MG63 (cell line): ENCODE results near the gene CTBP1. TPM values are rescaled to one million over a fixed set of nuclear protein-coding genes. Genes with fewer than 3 reads are reported as not detected.
A peak's percentile ranks its signal among the peaks of the same experiment; 100 is the strongest.

Source experiments
- DNase-seq: peaks from one replicate; pipeline ENCODE4 v3.0.0-alpha.2; 2020
- H3K27me3 ChIP-seq: fragments of 250-450 bp; sonication (Bioruptor Pico); 2 replicates; pipeline ENCODE4 v1.5.1; 2020; ENCODE audit warnings: mild to moderate bottlenecking, moderate library complexity
- H3K36me3 ChIP-seq: fragments of 250-450 bp; sonication (Bioruptor Pico); 2 replicates; pipeline ENCODE4 v1.5.1; 2020; ENCODE audit warnings: mild to moderate bottlenecking, moderate library complexity
- H3K4me3 ChIP-seq: fragments of 250-450 bp; sonication (Bioruptor Pico); 2 replicates; pipeline ENCODE4 v1.5.1; 2020; ENCODE audit warnings: mild to moderate bottlenecking, moderate library complexity
- H3K9me3 ChIP-seq: fragments of 250-450 bp; sonication (Bioruptor Pico); 2 replicates; pipeline ENCODE4 v1.5.1; 2020; ENCODE audit warnings: mild to moderate bottlenecking, moderate library complexity
- total RNA-seq: library from RNA; depleted of rRNA; stranded (reverse); fragments of >200 nt; shearing (Covaris generic); gene quantifications from 2 replicates; pipeline ENCODE4 v1.2.3, GENCODE V29; 2014; ENCODE audit warnings: low replicate concordance

The CTBP1 gene
- total RNA-seq, 1 experiment from 2014 or later = 178 TPM

- no peaks in the 10 kb centered on the region for H3K36me3 ChIP-seq
- H3K9me3 ChIP-seq = peaks cover 4% of the 10 kb centered on the region; the same call in 1 of the 2 replicates
- H3K4me3 ChIP-seq = no peak overlapping the region
- H3K27me3 ChIP-seq = no peaks in the 10 kb centered on the region
- DNase-seq = no peak
These were observed 12.4 kb upstream of the CTBP1 start for GRCh38 chr4:1261107-1261928.

GRCh38 chr4:1260418-1261106 lies 11.6 kb upstream of the CTBP1 start:
- no peak overlapping the region for H3K4me3 ChIP-seq
- no peaks in the 10 kb centered on the region for H3K27me3 ChIP-seq
- H3K9me3 ChIP-seq = peaks cover 6% of the 10 kb centered on the region; the same call in 1 of the 2 replicates
- H3K36me3 ChIP-seq = no peaks in the 10 kb centered on the region
- no peak for DNase-seq

DNA sequence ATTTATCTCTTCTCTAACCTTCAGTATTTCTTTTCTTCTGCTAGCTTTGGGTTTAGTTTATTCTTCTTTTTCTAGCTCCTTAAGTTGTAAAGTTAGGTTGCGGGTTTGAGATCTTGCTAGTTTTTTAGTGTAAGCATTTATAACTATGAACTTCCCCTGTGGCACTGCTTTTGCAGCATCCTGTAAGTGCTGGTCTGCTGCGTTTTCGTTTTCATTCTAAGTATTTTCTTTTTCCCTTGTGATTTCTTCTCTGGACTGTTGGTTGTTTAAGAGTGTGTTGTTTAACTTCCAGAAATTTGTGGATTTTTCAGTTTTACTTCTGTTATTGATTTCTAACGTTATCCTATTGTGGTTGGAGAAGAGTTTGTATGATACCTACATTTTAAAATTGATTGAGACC lies 11.0 kb upstream of the CTBP1 start:
- Histone ChIP-seq H3K4me3 (no peak overlapping the region), H3K27me3 (no peaks in the 10 kb centered on the region), H3K36me3 (no peaks in the 10 kb centered on the region), H3K9me3 (peaks cover 7% of the 10 kb centered on the region; the same call in 1 of the 2 replicates)
- DNase-seq = no peak

DNA sequence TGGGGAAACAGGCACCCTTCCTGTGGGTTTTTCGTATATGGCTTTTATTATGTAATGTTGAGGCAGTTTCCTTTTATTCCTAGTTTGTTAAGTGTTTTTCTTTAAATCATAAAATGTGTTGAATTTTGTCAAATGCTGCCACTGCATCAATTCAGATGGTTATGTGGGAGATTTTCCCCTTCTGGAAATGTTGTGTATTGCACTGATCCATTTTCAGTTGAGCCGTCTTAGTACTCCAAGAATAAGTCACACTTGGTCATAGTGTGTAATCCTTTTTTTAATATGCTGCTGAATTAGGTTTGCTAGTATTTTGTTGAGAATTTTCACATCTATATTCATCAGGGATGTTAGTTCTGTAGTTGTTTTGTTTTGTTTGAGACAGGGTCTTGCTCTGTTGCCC lies 9.5 kb upstream of the CTBP1 start:
- H3K4me3 ChIP-seq = no peak overlapping the region

DNA sequence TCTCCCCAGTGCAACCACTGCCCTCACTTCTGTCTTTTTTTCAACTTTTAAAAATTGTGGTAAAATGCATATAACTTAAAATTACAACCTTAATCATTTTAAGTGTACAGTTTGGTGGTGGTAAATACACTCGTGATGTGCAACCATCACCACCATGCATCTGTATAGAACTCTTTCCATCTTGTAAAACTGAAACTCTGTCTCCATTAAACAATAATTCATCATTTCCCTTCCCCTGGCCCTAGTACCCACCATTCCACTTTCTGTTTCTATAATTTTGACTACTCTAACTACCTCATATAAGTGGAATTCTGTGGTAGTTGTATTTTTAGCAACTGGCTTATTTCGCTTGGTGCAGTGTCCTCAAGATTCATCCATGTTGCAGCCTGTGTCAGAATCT lies 6.8 kb upstream of the CTBP1 start:
- Histone ChIP-seq H3K27me3 (no peaks in the 10 kb centered on the region), H3K4me3 (no peak overlapping the region)
- DNase-seq = no peak

More for the DNA sequence above, 9.5 kb upstream of the CTBP1 start:
- Histone ChIP-seq H3K9me3 (peaks cover 12% of the 10 kb centered on the region), H3K27me3 (no peaks in the 10 kb centered on the region), H3K36me3 (no peaks in the 10 kb centered on the region)
- no peak for DNase-seq

DNA sequence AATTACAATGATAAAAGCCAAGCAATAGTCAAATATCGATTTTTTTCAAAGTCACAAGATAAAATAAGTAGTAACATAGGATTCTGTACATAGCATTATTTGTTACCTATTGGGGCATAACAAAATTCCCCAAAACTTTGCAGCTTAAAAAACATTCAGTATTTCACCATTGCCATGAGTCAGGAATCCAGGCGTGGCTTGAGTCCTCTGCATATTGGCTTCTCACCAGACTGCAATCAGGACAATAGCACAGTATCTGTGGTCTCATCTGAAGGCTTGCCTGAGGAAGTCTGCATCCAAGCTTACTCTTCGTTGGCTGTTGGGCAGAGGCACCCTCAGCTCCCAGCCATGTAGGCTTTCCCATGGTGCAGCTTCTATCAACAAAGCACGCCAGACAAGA lies 6.2 kb upstream of the CTBP1 start:
- Histone ChIP-seq H3K36me3 (peaks cover 5% of the 10 kb centered on the region; the same call in 1 of the 2 replicates), H3K9me3 (peaks cover 12% of the 10 kb centered on the region), H3K27me3 (no peaks in the 10 kb centered on the region), H3K4me3 (no peak overlapping the region)
- no peak for DNase-seq

More for the DNA sequence above, 6.8 kb upstream of the CTBP1 start:
- peaks cover 12% of the 10 kb centered on the region for H3K9me3 ChIP-seq
- H3K36me3 ChIP-seq = peaks cover 5% of the 10 kb centered on the region; the same call in 1 of the 2 replicates

- Histone ChIP-seq H3K4me3 (no peak overlapping the region), H3K36me3 (peaks cover 5% of the 10 kb centered on the region; the same call in 1 of the 2 replicates), H3K9me3 (peaks cover 13% of the 10 kb centered on the region), H3K27me3 (no peaks in the 10 kb centered on the region)
- no peak for DNase-seq
These were observed 4.9 kb upstream of the CTBP1 start for GRCh38 chr4:1253831-1254230.

DNA sequence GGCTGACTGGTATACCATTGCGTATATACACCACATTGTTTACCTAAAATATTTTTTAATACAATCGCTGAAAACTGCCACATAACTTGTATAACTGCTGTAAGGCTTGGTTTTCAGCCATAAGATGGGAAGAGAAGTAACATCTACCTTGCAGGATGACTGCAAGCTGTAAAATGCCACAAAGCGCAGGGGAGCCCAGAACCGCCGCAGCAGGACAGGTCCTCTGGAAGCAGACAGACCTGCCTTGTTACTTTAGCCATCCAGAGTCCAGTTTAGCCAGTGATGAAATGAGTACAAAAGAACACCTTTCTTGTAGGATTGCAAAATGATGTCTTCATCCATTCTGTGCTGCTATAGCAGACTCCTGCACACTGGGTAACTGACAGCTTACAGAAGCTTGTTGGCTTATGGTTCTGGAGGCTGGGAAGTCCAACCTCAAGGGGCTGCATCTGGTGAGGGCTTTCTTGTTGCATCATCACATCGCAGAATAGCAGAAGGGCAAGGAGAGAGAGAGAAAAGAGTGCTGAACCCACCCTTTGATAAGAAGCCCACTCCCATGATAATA lies 4.1 kb upstream of the CTBP1 start:
- Histone ChIP-seq H3K27me3 (no peaks in the 10 kb centered on the region), H3K36me3 (peaks cover 5% of the 10 kb centered on the region; the same call in 1 of the 2 replicates), H3K9me3 (peaks cover 13% of the 10 kb centered on the region), H3K4me3 (no peak overlapping the region)
- DNase-seq = no peak

GRCh38 chr4:1251773-1252066 lies 2.8 kb upstream of the CTBP1 start:
- peaks cover 5% of the 10 kb centered on the region; the same call in 1 of the 2 replicates for H3K36me3 ChIP-seq
- no peaks in the 10 kb centered on the region for H3K27me3 ChIP-seq
- H3K9me3 ChIP-seq = peaks cover 10% of the 10 kb centered on the region
- no peak overlapping the region for H3K4me3 ChIP-seq
- DNase-seq = no peak

GRCh38 chr4:1250921-1251772 lies 2.2 kb upstream of the CTBP1 start:
- H3K4me3 ChIP-seq = no peak overlapping the region
- H3K9me3 ChIP-seq = peaks cover 10% of the 10 kb centered on the region
- no peaks in the 10 kb centered on the region for H3K27me3 ChIP-seq
- DNase-seq = no peak
- H3K36me3 ChIP-seq = peaks cover 7% of the 10 kb centered on the region

- H3K9me3 ChIP-seq = peaks cover 7% of the 10 kb centered on the region
- peaks cover 8% of the 10 kb centered on the region for H3K36me3 ChIP-seq
- H3K4me3 ChIP-seq = no peak overlapping the region
- H3K27me3 ChIP-seq = no peaks in the 10 kb centered on the region
- no peak for DNase-seq
These were observed 1.5 kb upstream of the CTBP1 start for GRCh38 chr4:1250527-1250812.

DNA sequence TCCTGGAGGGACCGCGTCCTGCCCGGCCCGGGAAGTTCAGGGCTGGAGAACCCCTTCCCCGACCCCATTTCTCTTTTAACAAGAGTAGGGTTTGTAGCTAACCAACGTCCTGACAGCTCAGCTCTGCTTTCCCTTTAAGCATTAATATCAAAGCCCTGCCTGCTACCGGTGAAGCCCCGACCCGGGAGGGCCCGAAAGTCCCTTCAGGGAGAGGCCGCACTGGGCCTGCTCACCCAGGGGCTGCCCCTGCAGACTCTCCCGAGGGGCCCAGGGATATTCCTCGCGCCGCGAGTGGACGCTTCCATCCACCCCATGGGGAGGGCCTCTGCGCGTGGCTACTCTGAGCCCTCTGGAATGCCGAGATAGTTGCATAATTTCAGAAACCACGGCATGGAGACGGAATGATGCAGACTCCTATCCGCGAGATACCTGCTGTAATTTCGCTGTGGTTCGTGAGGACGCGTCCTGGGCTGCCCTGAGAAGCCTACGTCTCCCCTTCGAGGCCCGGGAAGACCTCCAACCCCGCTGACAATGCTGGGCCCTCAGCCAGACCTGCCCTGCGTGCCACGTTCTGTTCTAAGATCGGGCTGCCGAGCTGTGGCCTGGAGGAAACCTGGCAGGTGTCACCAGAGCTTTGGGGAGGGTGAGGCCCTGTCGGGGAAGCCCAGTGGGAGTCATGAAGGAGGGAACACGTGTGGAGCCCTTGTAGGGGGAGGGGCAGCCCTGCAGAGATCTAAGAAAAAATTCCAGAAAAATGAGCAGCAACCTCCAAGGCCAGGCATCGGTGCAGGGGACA lies 999 bp upstream of the CTBP1 start:
- peaks cover 6% of the 10 kb centered on the region for H3K9me3 ChIP-seq
- peak overlapping the region; percentile 35 for H3K4me3 ChIP-seq
- peaks cover 8% of the 10 kb centered on the region for H3K36me3 ChIP-seq
- H3K27me3 ChIP-seq = no peaks in the 10 kb centered on the region
- no peak for DNase-seq

GRCh38 chr4:1249148-1249730 lies 309 bp upstream of the CTBP1 start:
- Histone ChIP-seq H3K36me3 (peaks cover 8% of the 10 kb centered on the region), H3K9me3 (peaks cover 2% of the 10 kb centered on the region; the same call in 1 of the 2 replicates), H3K4me3 (peak overlapping the region; percentile 35), H3K27me3 (no peaks in the 10 kb centered on the region)
- peak; percentile 83 for DNase-seq

GRCh38 chr4:1247864-1248244 lies 1.1 kb downstream of the CTBP1 start:
- DNase-seq = no peak
- peak overlapping the region; percentile 74 for H3K4me3 ChIP-seq
- H3K27me3 ChIP-seq = no peaks in the 10 kb centered on the region
- H3K9me3 ChIP-seq = peaks cover 2% of the 10 kb centered on the region; the same call in 1 of the 2 replicates
- peaks cover 8% of the 10 kb centered on the region for H3K36me3 ChIP-seq

DNA sequence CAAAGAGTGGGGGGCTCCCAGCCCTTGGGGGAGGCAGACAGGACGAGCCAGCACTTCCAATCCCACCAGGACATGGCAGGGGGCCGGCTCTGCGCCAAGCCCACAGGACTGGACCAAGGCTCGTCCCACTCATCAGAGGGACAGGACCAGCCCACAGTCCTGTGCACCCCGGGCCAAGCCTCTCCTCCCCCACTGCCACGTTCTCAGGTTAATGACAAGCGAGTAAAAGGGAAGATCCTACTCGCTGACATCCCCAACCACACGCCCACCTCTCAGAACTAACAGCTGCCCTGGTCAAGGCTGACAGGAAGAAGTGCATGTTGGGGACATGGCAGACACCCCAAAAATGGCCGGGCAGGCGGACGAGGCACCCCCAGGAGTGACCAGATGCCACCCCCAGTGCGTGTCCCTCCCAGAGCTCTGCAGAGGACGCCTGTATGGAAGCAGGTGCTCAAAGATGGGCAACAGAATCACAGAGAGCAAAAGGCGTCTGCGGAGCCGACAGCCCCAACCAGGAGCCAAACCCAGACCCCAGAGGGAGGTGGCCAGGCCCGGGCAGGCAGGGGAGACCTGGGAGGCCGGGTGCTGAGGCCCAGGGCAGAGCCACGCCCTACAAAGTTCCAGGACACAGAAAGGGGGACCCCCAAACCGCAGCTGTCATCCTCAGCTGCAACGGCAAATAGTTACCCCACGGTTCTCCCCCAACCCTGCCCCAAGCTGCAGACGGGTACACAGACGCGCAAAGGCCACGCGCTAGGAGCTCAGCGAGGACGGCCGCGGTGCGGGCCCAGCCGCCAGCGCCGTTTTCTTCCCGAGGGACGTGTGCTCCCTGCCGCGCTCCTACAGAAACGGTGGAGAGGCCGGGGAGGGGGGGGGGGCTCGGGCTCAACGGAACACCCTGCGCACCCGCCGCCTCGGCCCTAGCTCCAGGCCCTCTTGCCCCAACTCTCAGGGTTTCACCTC lies 1.7 kb downstream of the CTBP1 start:
- no peaks in the 10 kb centered on the region for H3K27me3 ChIP-seq
- peaks cover 2% of the 10 kb centered on the region; the same call in 1 of the 2 replicates for H3K9me3 ChIP-seq
- H3K4me3 ChIP-seq = peak overlapping the region; percentile 74
- DNase-seq = no peak
- H3K36me3 ChIP-seq = peaks cover 8% of the 10 kb centered on the region
